ENCODE measurements around the gene MCAT. TPM values are rescaled to one million over a fixed set of nuclear protein-coding genes. Genes with fewer than 3 reads are reported as not detected.

The MCAT gene
- total RNA-seq, 4 donors from 2014 or later = 18.2 to 33.7 (median 31.1) TPM

DNA sequence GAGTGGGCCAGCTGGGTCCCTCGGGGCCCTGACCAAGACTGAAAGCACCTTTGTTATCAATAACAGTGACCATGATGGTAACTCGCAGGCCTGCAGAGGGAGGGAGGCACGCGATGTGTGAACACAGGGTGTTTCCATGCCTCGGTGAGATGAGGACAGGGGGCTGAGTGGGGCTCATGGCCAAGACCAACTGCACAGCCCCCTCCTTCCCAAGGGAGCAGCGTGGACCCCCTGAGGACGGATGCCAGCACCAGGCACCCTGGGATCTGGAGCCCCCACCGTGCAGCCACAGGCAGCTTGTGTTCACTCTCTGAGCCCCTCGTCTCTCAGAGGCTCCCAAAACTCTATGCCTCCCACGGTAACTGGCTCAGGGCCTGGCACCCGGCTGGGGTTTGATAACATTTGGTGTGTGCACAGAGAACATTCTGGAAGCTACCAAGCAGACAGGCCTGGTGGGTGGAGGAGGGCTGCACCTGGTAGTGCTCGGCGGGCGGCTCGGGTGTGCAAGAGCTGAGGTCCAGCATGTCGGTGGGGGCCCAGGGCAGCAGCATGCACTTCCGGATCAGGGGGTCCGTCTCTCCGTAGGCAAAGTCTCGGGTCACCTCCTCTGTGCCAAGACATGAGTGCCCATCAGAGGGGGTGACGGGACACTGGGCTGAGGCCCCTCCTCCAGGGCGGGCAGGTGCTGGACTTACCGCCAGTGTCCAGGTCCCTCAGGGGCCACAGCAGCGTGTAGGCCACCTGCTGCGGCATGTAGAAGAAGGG is 36.1 kb upstream of the MCAT start:
- no peak for ATAC-seq
- Histone ChIP-seq H3K4me3 (no peak overlapping the region), H3K27ac (no peak overlapping the region), H3K4me1 (no peaks in the 10 kb centered on the region), H3K36me3 (peaks cover 0 to 33% of the 10 kb centered on the region in 2 donors), H3K27me3 (no peaks in the 10 kb centered on the region), H3K9me3 (no peaks in the 10 kb centered on the region)
- intact Hi-C loops (cut with DNase I; ENCODE audit: low total_unique reads) = no loop called here
- in situ Hi-C loops (cut with MboI; ENCODE audit: low sequenced_read_pairs in 4 of 4) = no loop called here
- DNase-seq = no peak
- TF ChIP-seq, protein P1, sequence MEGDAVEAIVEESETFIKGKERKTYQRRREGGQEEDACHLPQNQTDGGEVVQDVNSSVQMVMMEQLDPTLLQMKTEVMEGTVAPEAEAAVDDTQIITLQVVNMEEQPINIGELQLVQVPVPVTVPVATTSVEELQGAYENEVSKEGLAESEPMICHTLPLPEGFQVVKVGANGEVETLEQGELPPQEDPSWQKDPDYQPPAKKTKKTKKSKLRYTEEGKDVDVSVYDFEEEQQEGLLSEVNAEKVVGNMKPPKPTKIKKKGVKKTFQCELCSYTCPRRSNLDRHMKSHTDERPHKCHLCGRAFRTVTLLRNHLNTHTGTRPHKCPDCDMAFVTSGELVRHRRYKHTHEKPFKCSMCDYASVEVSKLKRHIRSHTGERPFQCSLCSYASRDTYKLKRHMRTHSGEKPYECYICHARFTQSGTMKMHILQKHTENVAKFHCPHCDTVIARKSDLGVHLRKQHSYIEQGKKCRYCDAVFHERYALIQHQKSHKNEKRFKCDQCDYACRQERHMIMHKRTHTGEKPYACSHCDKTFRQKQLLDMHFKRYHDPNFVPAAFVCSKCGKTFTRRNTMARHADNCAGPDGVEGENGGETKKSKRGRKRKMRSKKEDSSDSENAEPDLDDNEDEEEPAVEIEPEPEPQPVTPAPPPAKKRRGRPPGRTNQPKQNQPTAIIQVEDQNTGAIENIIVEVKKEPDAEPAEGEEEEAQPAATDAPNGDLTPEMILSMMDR (IDR thresholded peaks at IDR 0.05 in 4 of 5, conservative IDR thresholded peaks at IDR 0.05 in 1 of 5) = no peak
- no peak for TF ChIP-seq POLR2A (IDR thresholded peaks at IDR 0.05)

DNA sequence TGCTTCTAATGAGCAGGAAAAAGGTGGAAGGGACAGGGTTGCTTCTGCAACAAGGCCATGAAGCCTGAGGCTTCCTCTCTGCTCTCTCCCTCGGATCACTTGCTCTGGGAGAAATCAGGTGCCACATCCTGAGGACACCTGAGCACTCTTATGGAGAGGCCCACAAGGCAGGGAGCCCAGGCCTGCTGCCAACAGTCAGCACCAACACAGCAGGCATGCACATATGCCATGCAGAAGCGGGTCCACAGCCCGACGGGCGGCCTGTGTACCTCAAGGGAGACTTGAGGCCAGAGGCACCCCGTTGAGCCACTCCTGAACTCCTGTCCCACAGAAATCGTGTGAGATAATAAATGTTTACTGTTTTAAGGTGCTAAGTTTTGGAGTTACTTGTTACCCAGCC is 34.3 kb upstream of the MCAT start:
- no peaks in the 10 kb centered on the region for H3K4me1 ChIP-seq
- H3K27me3 ChIP-seq = no peaks in the 10 kb centered on the region
- peaks cover 0 to 51% of the 10 kb centered on the region in 2 donors for H3K36me3 ChIP-seq
- intact Hi-C loops (cut with DNase I; ENCODE audit: low total_unique reads) = no loop called here
- DNase-seq (no peak), ATAC-seq (no peak)
- no peak overlapping the region for H3K27ac ChIP-seq
- H3K4me3 ChIP-seq = no peak overlapping the region
- TF ChIP-seq POLR2A (IDR thresholded peaks at IDR 0.05) = no peak
- TF ChIP-seq, protein P1 (IDR thresholded peaks at IDR 0.05 in 4 of 5, conservative IDR thresholded peaks at IDR 0.05 in 1 of 5) = no peak
- in situ Hi-C loops (cut with MboI; ENCODE audit: low sequenced_read_pairs in 4 of 4) = no loop called here
- H3K9me3 ChIP-seq = no peaks in the 10 kb centered on the region

DNA sequence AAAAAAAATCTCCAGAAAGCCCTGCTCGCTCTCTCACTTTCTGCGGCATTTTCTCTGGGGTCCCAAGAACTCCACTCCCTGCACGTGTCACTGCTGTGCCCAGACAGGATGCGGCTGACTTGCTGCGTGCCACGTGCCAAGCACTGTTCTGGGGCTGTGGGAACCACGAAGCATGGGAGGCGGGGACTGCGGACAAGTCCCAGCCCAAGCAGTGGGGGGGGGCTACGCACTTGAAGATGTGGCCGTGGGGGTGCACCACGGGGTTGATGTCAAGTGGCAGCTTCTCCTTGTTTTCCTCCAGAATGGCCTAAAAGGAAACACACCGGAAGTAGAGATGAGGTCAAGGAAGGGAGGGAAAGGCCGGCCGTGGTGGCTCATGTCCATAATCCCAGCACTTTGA is 32.9 kb upstream of the MCAT start:
- Histone ChIP-seq H3K4me3 (no peak overlapping the region), H3K27me3 (no peaks in the 10 kb centered on the region), H3K27ac (no peak overlapping the region), H3K36me3 (peaks cover 0 to 64% of the 10 kb centered on the region in 2 donors), H3K4me1 (no peaks in the 10 kb centered on the region), H3K9me3 (no peaks in the 10 kb centered on the region)
- in situ Hi-C loops (cut with MboI; ENCODE audit: low sequenced_read_pairs in 4 of 4) (no loop called here), intact Hi-C loops (cut with DNase I; ENCODE audit: low total_unique reads) (no loop called here)
- TF ChIP-seq POLR2A (IDR thresholded peaks at IDR 0.05) = no peak
- TF ChIP-seq, protein P1 (IDR thresholded peaks at IDR 0.05 in 4 of 5, conservative IDR thresholded peaks at IDR 0.05 in 1 of 5) = no peak
- ATAC-seq = no peak
- no peak for DNase-seq

- no peak overlapping the region for H3K4me3 ChIP-seq
- H3K9me3 ChIP-seq = no peaks in the 10 kb centered on the region
- H3K27me3 ChIP-seq = no peaks in the 10 kb centered on the region
- intact Hi-C loops (cut with DNase I; ENCODE audit: low total_unique reads) = no loop called here
- no peaks in the 10 kb centered on the region for H3K4me1 ChIP-seq
- no peak for TF ChIP-seq POLR2A (IDR thresholded peaks at IDR 0.05)
- TF ChIP-seq, protein P1 (IDR thresholded peaks at IDR 0.05 in 4 of 5, conservative IDR thresholded peaks at IDR 0.05 in 1 of 5) = no peak
- no peak for DNase-seq
- ATAC-seq = no peak
- H3K27ac ChIP-seq = no peak overlapping the region
- peaks cover 0 to 74% of the 10 kb centered on the region in 2 donors for H3K36me3 ChIP-seq
- in situ Hi-C loops (cut with MboI; ENCODE audit: low sequenced_read_pairs in 4 of 4) = no loop called here
Measured at GRCh38 chr22:43174941-43175531, 31.8 kb upstream of the MCAT start.

Data from gastrocnemius medialis (tissue), 4 donors.